ENCODE results near the gene SURF1. TPM values are rescaled to one million over a fixed set of nuclear protein-coding genes. Genes with fewer than 3 reads are reported as not detected.

The SURF1 gene
- total and polyA plus RNA-seq, 9 of the 15 experiments (the other 6 are each of a cell fraction or from before 2014, with no cell fraction given) = 16.1 to 31.3 (median 20.9) TPM

- Histone ChIP-seq H3K79me2 (ENCODE audit: control insufficient read depth, insufficient read depth, low read length) (peaks cover 97% of the 10 kb centered on the region), H2AFZ (ENCODE audit: low read depth, low read length) (no peak overlapping the region), H3K4me2 (ENCODE audit: insufficient read depth, low read length) (peak overlapping the region; percentile 45; the same call in 1 of the 2 replicates), H3K4me3 (no peak overlapping the region), H3K4me1 (replicated peaks in 1 of 2; ENCODE audit: control insufficient read depth in 2 of 2, insufficient read depth in 2 of 2, low read length in 2 of 2) (peaks cover 33 to 40% of the 10 kb centered on the region in 2 experiments; a peak in 4 of 5 replicates), H3K27me3 (ENCODE audit: control insufficient read depth in 2 of 2, insufficient read depth in 2 of 2, low read length in 2 of 2) (no peaks in the 10 kb centered on the region), H3K9me3 (replicated peaks; ENCODE audit: control insufficient read depth, insufficient read depth, low read depth, low read length) (no peaks in the 10 kb centered on the region), H3K9me1 (ENCODE audit: control insufficient read depth, insufficient read depth, low read length) (peaks cover 34% of the 10 kb centered on the region), H3K36me3 (ENCODE audit: control insufficient read depth, insufficient read depth, low read length) (peaks cover 78% of the 10 kb centered on the region), H4K20me1 (replicated peaks; ENCODE audit: control insufficient read depth, insufficient read depth, low read length) (peaks cover 72% of the 10 kb centered on the region), H3K27ac (ENCODE audit: extremely low read depth, low read depth, low read length) (peak overlapping the region; percentile 59; the same call in 2 of the 3 replicates), H3K9ac (ENCODE audit: insufficient read depth in 1 of 2, low read depth in 2 of 2, low read length in 2 of 2) (peak overlapping the region; percentile 7 to 81; a peak in 3 of 4 replicates)
- 50% methylated on average over 12 of the region's 12 CpGs for WGBS (ENCODE audit: insufficient coverage, low coverage, missing lambda C conversion rate)
- ATAC-seq = no peak
- no TSS peak for BruUV-seq (replicated peaks)
- peak in 2 of 4 experiments; percentile 45 to 54 for DNase-seq (ENCODE audit: extremely low read depth in 1 of 4, low spot score in 3 of 4)
- in situ Hi-C loops (cut with MboI) (no loop called here), intact Hi-C loops (cut with micrococcal nuclease) (no loop called here)
- FAIRE-seq = no peak
- CTCF ChIA-PET (ENCODE audit: low intra/inter-chr PET ratio) = no interaction called here
- POLR2A ChIA-PET = interaction anchor here (0.6 to 8.5 kb wide), 7 partner anchors 7 to 115 kb away, joined by 3 to 109 read pairs (median 9); partner anchors contain the start of genes MED22, RPL7A, SURF1 and SURF2
- no peak for TF ChIP-seq POLR2AphosphoS5 (IDR thresholded peaks at IDR 0.05; ENCODE audit: control insufficient read depth, insufficient read depth, low read depth, low read length)
- no peak for TF ChIP-seq BDP1 (IDR thresholded peaks at IDR 0.05; ENCODE audit: insufficient read depth, insufficient read length)
- TF ChIP-seq MEF2D (tag; conservative IDR thresholded peaks at IDR 0.05; ENCODE audit: low read depth) = no peak
- 0 out of 2 replicates have a peak, but pooled peaks have one; percentile 42 for TF ChIP-seq ERF (CRISPR knock-in tag; IDR thresholded peaks at IDR 0.05)
- TF ChIP-seq POLR2H (tag; IDR thresholded peaks at IDR 0.05; ENCODE audit: low read depth) = no peak
- no peak for TF ChIP-seq ZNF740 (CRISPR knock-in tag; IDR thresholded peaks at IDR 0.05)
- TF ChIP-seq ZNF740 (tag; IDR thresholded peaks at IDR 0.05) = no peak
- no peak for TF ChIP-seq NFRKB (IDR thresholded peaks at IDR 0.05; ENCODE audit: low read depth)
- no peak for TF ChIP-seq ZFP30 (CRISPR knock-in tag; IDR thresholded peaks at IDR 0.05; ENCODE audit: borderline replicate concordance)
- TF ChIP-seq KLF10 (CRISPR knock-in tag; IDR thresholded peaks at IDR 0.05) = no peak
- no peak for TF ChIP-seq FOS (IDR thresholded peaks at IDR 0.05; ENCODE audit: extremely low read depth, insufficient read length)
- peak; percentile 41; the same call in 1 of the 2 replicates for TF ChIP-seq FOSL1 (tag; conservative IDR thresholded peaks at IDR 0.05)
- TF ChIP-seq ZNF316 (IDR thresholded peaks at IDR 0.05) = no peak
- no peak for TF ChIP-seq E2F5 (CRISPR knock-in tag; IDR thresholded peaks at IDR 0.05)
- TF ChIP-seq ETV5 (CRISPR knock-in tag; IDR thresholded peaks at IDR 0.05; ENCODE audit: low read depth) = no peak
- no peak for TF ChIP-seq ZKSCAN3 (CRISPR knock-in tag; IDR thresholded peaks at IDR 0.05)
- no peak for TF ChIP-seq NELFE (IDR thresholded peaks at IDR 0.05; ENCODE audit: insufficient read depth, insufficient read length)
- TF ChIP-seq ZSCAN29 (IDR thresholded peaks at IDR 0.05) = no peak
- TF ChIP-seq POLR2G (IDR thresholded peaks at IDR 0.05; ENCODE audit: low read depth, low read length) = peak; percentile 51
- no peak for TF ChIP-seq DLX4 (CRISPR knock-in tag; IDR thresholded peaks at IDR 0.05)
- TF ChIP-seq TAF1 (IDR thresholded peaks at IDR 0.05; ENCODE audit: control insufficient read depth, extremely low read depth, insufficient read depth, low read length, severe bottlenecking) = peak; percentile 27
- TF ChIP-seq SETDB1 (IDR thresholded peaks at IDR 0.05; ENCODE audit: low read length) = no peak
- no peak for TF ChIP-seq HMG20A (CRISPR knock-in tag; conservative IDR thresholded peaks at IDR 0.05)
- no peak for TF ChIP-seq SRF (CRISPR knock-in tag; IDR thresholded peaks at IDR 0.05)
Measured at GRCh38 chr9:133371261-133371711, 15.0 kb upstream of the SURF1 start.
